Measurements from ENCODE around the gene NFU1. TPM values are rescaled to one million over a fixed set of nuclear protein-coding genes. Genes with fewer than 3 reads are reported as not detected.
A peak's percentile ranks its signal among the peaks of the same experiment; 100 is the strongest.

Gene NFU1
- total and polyA plus RNA-seq, 9 of the 15 experiments (the other 6 are each of a cell fraction or from before 2014, with no cell fraction given) = 33.3 to 61.8 (median 53.7) TPM

GRCh38 chr2:69381337-69381737, 55.9 kb downstream of the NFU1 start (continued):
- TF ChIP-seq PRDM10 (IDR thresholded peaks at IDR 0.05; ENCODE audit: partially characterized antibody) = no peak
- no peak for TF ChIP-seq MTA1 (IDR thresholded peaks at IDR 0.05; ENCODE audit: borderline replicate concordance)
- TF ChIP-seq ARID4B (CRISPR knock-in tag; IDR thresholded peaks at IDR 0.05) = no peak
- 0 out of 4 replicates have a peak, but pooled peaks of 1 of the 2 experiments have one; percentile 32 for TF ChIP-seq MNT (conservative IDR thresholded peaks at IDR 0.05)
- no peak for TF ChIP-seq ZNF134 (CRISPR knock-in tag; conservative IDR thresholded peaks at IDR 0.05)
- TF ChIP-seq JUN (IDR thresholded peaks at IDR 0.05; ENCODE audit: borderline replicate concordance, low read depth, low read length) = peak; percentile 92
- TF ChIP-seq JUN (CRISPR knock-in tag; IDR thresholded peaks at IDR 0.05; ENCODE audit: borderline replicate concordance) = no peak
- no peak for TF ChIP-seq TAF15 (IDR thresholded peaks at IDR 0.05; ENCODE audit: low read depth, low read length)
- peak; percentile 31 for TF ChIP-seq TAF9B (IDR thresholded peaks at IDR 0.05; ENCODE audit: partially characterized antibody)
- no peak for TF ChIP-seq FOXA3 (CRISPR knock-in tag; conservative IDR thresholded peaks at IDR 0.05 in 1 of 2, IDR thresholded peaks at IDR 0.05 in 1 of 2)
- TF ChIP-seq PHTF2 (CRISPR knock-in tag; IDR thresholded peaks at IDR 0.05) = no peak
- no peak for TF ChIP-seq ZNF24 (IDR thresholded peaks at IDR 0.05)
- peak; percentile 23 for TF ChIP-seq MEIS2 (IDR thresholded peaks at IDR 0.05; ENCODE audit: partially characterized antibody)
- TF ChIP-seq ZNF23 (CRISPR knock-in tag; IDR thresholded peaks at IDR 0.05) = no peak
- TF ChIP-seq ZNF444 (CRISPR knock-in tag; IDR thresholded peaks at IDR 0.05) = no peak
- no peak for TF ChIP-seq MIER1 (IDR thresholded peaks at IDR 0.05; ENCODE audit: low read depth)
- peak; percentile 76 for TF ChIP-seq MAFK (IDR thresholded peaks at IDR 0.05; ENCODE audit: low read length)
- TF ChIP-seq ZNF431 (CRISPR knock-in tag; IDR thresholded peaks at IDR 0.05) = no peak
- no peak for TF ChIP-seq ZNF445 (CRISPR knock-in tag; IDR thresholded peaks at IDR 0.05; ENCODE audit: low read depth)
- TF ChIP-seq KDM1A (IDR thresholded peaks at IDR 0.05) = peak in 1 of 2 experiments; percentile 34; a peak in 1 of 4 replicates
- no peak for TF ChIP-seq RFX7 (CRISPR knock-in tag; IDR thresholded peaks at IDR 0.05)
- TF ChIP-seq CHCHD3 (CRISPR knock-in tag; IDR thresholded peaks at IDR 0.05) = no peak

All from K562 (cell line).